Activated T-helper 2 cell treated with anti-CD3 and anti-CD28 coated beads, Interferon-gamma antibody, Interleukin-2, Interleukin-4, amounts not matched to agents 10 μg/mL and 5 μg/mL and 100 μg/mL, durations not matched to agents 14 hours and 24 hours and 36 hours (primary cell): Measurements from ENCODE around the gene MTFR1L. TPM values are rescaled to one million over a fixed set of nuclear protein-coding genes. Genes with fewer than 3 reads are reported as not detected.

Experiments
- DNase-seq: peaks from one replicate; pipeline ENCODE4 v3.0.0; 2021; ENCODE audit warnings: low spot score
- H3K27ac Mint-ChIP-seq: one replicate; pipeline ENCODE4 v1.8.0; 2021; ENCODE audit warnings: mixed read lengths
- H3K27me3 Mint-ChIP-seq: one replicate; pipeline ENCODE4 v1.8.0; 2021; ENCODE audit warnings: low read depth, mixed read lengths
- H3K36me3 Mint-ChIP-seq: one replicate; pipeline ENCODE4 v1.8.0; 2021; ENCODE audit warnings: low read depth, mixed read lengths
- H3K4me1 Mint-ChIP-seq: one replicate; pipeline ENCODE4 v1.8.0; 2021; ENCODE audit warnings: low read depth, mixed read lengths
- H3K4me3 Mint-ChIP-seq: one replicate; pipeline ENCODE4 v1.8.0; 2021; ENCODE audit warnings: low read depth, mild to moderate bottlenecking, moderate library complexity, mixed read lengths
- H3K9me3 Mint-ChIP-seq: one replicate; pipeline ENCODE4 v1.8.0; 2021; ENCODE audit warnings: mixed read lengths
- intact Hi-C: fragments of 100-400 bp; cut with micrococcal nuclease; formaldehyde crosslinking; loops from one replicate; pipeline ENCODE4 v1.15.1; 2023
- total RNA-seq: library from RNA; stranded (reverse); gene quantifications from 2 replicates; pipeline ENCODE4 v1.2.3, GENCODE V29; 2022

Gene MTFR1L
- total RNA-seq, 1 donor from 2014 or later = 30.0 TPM

GRCh38 chr1:25848531-25848930, 28.8 kb downstream of the MTFR1L start:
- no peak for DNase-seq
- H3K27me3 Mint-ChIP-seq = no peaks in the 10 kb centered on the region

GRCh38 chr1:25854554-25854953, 34.8 kb downstream of the MTFR1L start:
- Mint-ChIP-seq H3K36me3 (no peaks in the 10 kb centered on the region), H3K27ac (no peak overlapping the region), H3K27me3 (no peaks in the 10 kb centered on the region), H3K4me3 (no peak overlapping the region), H3K9me3 (no peaks in the 10 kb centered on the region), H3K4me1 (peaks cover 14% of the 10 kb centered on the region)
- intact Hi-C loops = no loop called here
- DNase-seq = no peak

More at GRCh38 chr1:25848531-25848930, 28.8 kb downstream of the MTFR1L start:
- intact Hi-C loops = no loop called here
- Mint-ChIP-seq H3K27ac (no peak overlapping the region), H3K36me3 (no peaks in the 10 kb centered on the region), H3K4me3 (no peak overlapping the region), H3K4me1 (no peaks in the 10 kb centered on the region), H3K9me3 (no peaks in the 10 kb centered on the region)

GRCh38 chr1:25856856-25857255, 37.1 kb downstream of the MTFR1L start:
- Mint-ChIP-seq H3K27me3 (no peaks in the 10 kb centered on the region), H3K36me3 (no peaks in the 10 kb centered on the region), H3K9me3 (no peaks in the 10 kb centered on the region), H3K4me1 (peaks cover 23% of the 10 kb centered on the region), H3K4me3 (no peak overlapping the region), H3K27ac (no peak overlapping the region)
- intact Hi-C loops = no loop called here
- no peak for DNase-seq

- Mint-ChIP-seq H3K4me3 (peak overlapping the region; percentile 94), H3K36me3 (peaks cover 3% of the 10 kb centered on the region), H3K4me1 (peaks cover 23% of the 10 kb centered on the region), H3K9me3 (no peaks in the 10 kb centered on the region), H3K27ac (peak overlapping the region; percentile 77), H3K27me3 (no peaks in the 10 kb centered on the region)
- no peak for DNase-seq
- intact Hi-C loops = no loop called here
Observed at GRCh38 chr1:25858494-25858893, 38.7 kb downstream of the MTFR1L start.

- H3K27ac Mint-ChIP-seq = peak within 1 kb of the TSS; percentile 89
- DNase-seq = peak; percentile 87
- H3K4me3 Mint-ChIP-seq = peak within 1 kb of the TSS; percentile 94
- H3K9me3 Mint-ChIP-seq = no peaks in the 10 kb centered on the region
- H3K36me3 Mint-ChIP-seq = peaks cover 3% of the 10 kb centered on the region
- H3K4me1 Mint-ChIP-seq = peaks cover 23% of the 10 kb centered on the region
- intact Hi-C loops = no loop called here
- no peaks in the 10 kb centered on the region for H3K27me3 Mint-ChIP-seq
Observed at GRCh38 chr1:25858906-25859789, 39.4 kb downstream of the MTFR1L start, which contains the start of gene AUNIP. Gene AUNIP, minus strand, starts transcription at chr1:25859457. Its CDS starts 100 bp downstream, at chr1:25859357.

DNA sequence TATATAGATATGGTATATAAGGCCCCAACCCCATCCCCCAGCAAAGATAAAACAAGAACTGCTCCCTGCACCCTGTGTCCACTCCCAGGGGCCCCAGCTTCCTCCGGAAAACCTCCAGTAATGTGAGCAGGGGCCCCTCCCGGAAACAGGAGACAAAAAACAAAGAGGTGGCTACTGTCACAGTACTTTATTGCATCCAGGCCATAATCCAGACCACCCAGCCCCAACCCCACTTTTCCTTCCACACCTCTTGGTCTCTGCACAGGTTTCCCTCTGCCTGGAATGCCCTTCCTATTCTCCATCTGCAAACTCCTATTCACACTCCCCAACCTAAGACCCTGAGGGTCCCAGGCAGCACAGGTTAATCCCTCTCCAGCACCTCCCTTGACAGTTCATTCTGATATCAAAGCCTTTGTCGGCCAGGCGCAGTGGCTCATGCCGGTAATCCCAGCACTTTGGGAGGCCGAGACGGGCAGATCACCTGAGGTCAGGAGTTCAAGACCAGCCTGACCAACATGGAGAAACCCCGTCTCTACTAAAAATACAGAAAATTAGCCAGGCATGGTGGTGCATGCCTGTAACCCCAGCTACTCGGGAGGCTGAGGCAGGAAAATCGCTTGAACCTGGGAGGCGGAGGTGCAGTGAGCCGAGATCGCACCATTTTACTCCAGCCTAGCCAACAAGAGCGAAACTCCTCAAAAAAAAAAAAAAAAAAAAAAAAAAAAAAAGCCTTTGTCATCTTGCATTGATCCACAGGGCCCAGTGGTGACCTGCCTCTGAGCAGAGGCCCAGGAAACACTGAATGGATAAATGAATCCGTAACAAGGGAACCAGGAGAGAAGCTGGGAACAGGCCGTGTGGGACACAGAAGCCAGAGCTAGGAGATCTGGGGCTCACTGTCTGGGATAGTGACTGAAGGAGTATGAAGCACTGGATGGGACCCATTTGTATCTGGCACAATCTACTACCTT, 41.8 kb downstream of the MTFR1L start:
- Mint-ChIP-seq H3K9me3 (no peaks in the 10 kb centered on the region), H3K36me3 (peaks cover 3% of the 10 kb centered on the region), H3K27me3 (no peaks in the 10 kb centered on the region), H3K4me1 (peaks cover 22% of the 10 kb centered on the region), H3K27ac (peak overlapping the region; percentile 47), H3K4me3 (peak overlapping the region; percentile 37)
- intact Hi-C loops = no loop called here
- DNase-seq = no peak

GRCh38 chr1:25862785-25863485, 43.2 kb downstream of the MTFR1L start:
- H3K4me1 Mint-ChIP-seq = peaks cover 20% of the 10 kb centered on the region
- intact Hi-C loops = no loop called here
- H3K27ac Mint-ChIP-seq = no peak overlapping the region
- H3K4me3 Mint-ChIP-seq = no peak overlapping the region
- no peaks in the 10 kb centered on the region for H3K9me3 Mint-ChIP-seq
- H3K27me3 Mint-ChIP-seq = no peaks in the 10 kb centered on the region
- no peak for DNase-seq
- peaks cover 3% of the 10 kb centered on the region for H3K36me3 Mint-ChIP-seq

DNA sequence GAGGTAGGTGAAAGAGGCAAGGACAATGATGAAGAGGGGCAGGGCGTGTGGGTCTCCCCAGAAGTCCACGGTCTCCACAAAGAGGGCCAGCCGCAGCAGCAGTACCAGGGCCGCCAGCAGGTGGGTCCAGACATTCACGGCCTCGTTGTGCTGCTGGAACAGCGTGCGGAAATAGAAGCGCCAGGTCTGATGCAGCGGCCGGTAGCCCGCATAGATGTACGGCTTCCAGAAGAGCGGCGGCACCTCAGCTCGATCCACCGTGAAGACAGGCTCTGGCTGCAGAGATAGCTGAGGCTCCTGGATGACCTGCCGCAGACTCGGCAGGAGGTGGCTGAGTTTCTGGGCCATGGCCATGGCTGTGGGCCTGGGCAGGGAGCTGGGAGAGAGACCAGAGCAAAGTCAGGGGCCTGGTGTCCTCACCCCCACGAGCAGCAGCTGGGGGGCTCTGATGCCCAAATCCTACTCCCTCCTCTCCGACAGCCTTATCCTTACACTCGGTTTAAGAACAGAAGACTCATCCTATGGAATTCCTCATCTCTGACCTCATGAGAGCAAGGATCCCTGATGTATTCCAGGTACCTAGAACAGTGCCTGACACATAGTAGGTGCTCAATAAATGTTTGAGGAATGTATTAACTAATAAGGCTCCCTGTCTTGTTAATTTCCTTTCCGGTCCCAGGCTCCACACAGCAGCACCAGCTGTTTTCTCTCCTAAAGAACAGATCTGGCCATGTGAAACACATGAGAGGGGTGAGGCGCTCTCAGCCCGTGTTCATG, 43.9 kb downstream of the MTFR1L start:
- Mint-ChIP-seq H3K4me3 (no peak overlapping the region), H3K9me3 (no peaks in the 10 kb centered on the region), H3K27me3 (no peaks in the 10 kb centered on the region), H3K27ac (no peak overlapping the region), H3K36me3 (peaks cover 3% of the 10 kb centered on the region), H3K4me1 (peaks cover 15% of the 10 kb centered on the region)
- no peak for DNase-seq
- intact Hi-C loops = no loop called here

- DNase-seq = no peak
- H3K27me3 Mint-ChIP-seq = no peaks in the 10 kb centered on the region
- peaks cover 3% of the 10 kb centered on the region for H3K36me3 Mint-ChIP-seq
- no peak overlapping the region for H3K27ac Mint-ChIP-seq
- peaks cover 10% of the 10 kb centered on the region for H3K4me1 Mint-ChIP-seq
- no peaks in the 10 kb centered on the region for H3K9me3 Mint-ChIP-seq
- H3K4me3 Mint-ChIP-seq = no peak overlapping the region
- intact Hi-C loops = no loop called here
Observed at GRCh38 chr1:25864434-25864833, 44.7 kb downstream of the MTFR1L start.

GRCh38 chr1:25866288-25866687, 46.5 kb downstream of the MTFR1L start:
- no peak for DNase-seq
- H3K4me3 Mint-ChIP-seq = no peak overlapping the region
- H3K36me3 Mint-ChIP-seq = peaks cover 3% of the 10 kb centered on the region
- intact Hi-C loops = no loop called here
- peaks cover 3% of the 10 kb centered on the region for H3K4me1 Mint-ChIP-seq
- no peaks in the 10 kb centered on the region for H3K27me3 Mint-ChIP-seq
- peak overlapping the region; percentile 9 for H3K27ac Mint-ChIP-seq
- no peaks in the 10 kb centered on the region for H3K9me3 Mint-ChIP-seq

- no peaks in the 10 kb centered on the region for H3K27me3 Mint-ChIP-seq
- H3K4me3 Mint-ChIP-seq = no peak overlapping the region
- intact Hi-C loops = no loop called here
- no peaks in the 10 kb centered on the region for H3K9me3 Mint-ChIP-seq
- no peak for DNase-seq
- H3K36me3 Mint-ChIP-seq = peaks cover 3% of the 10 kb centered on the region
- no peak overlapping the region for H3K27ac Mint-ChIP-seq
- H3K4me1 Mint-ChIP-seq = no peaks in the 10 kb centered on the region
Observed at GRCh38 chr1:25867210-25867991, 47.6 kb downstream of the MTFR1L start.
